Testis (tissue), 2 donors: ENCODE data around the gene FHOD3.

Experiments used
- CTCF ChIP-seq, 3 experiments: fragments of 450-650 bp in 2 of 3; fragments of 200-600 bp in 1 of 3; sonication (generic) in 1 of 3; IDR thresholded peaks; one replicate each; pipeline ENCODE4 v1.5.1; 2016 to 2019; ENCODE audit warnings: antibody characterized with exemption in 3 of 3, mild to moderate bottlenecking in 2 of 3, moderate library complexity in 1 of 3
- POLR2A ChIP-seq: fragments of 450-650 bp; IDR thresholded peaks from one replicate; pipeline ENCODE4 v1.6.1; 2017; ENCODE audit warnings: antibody characterized with exemption, mild to moderate bottlenecking, moderate library complexity

GRCh38 chr18:36638224-36638623 lies 340.7 kb downstream of the FHOD3 start:
- TF ChIP-seq POLR2A (no peak), CTCF (IDR thresholded peaks at IDR 0.05) (no peak)
